ENCODE measurements around the gene OFD1. TPM values are rescaled to one million over a fixed set of nuclear protein-coding genes. Genes with fewer than 3 reads are reported as not detected.

OFD1 gene
- total and polyA plus RNA-seq, 2 donors (not counting 3 experiments of a cell fraction or from before 2014, with no cell fraction given): 4.7 to 12.0 TPM

DNA sequence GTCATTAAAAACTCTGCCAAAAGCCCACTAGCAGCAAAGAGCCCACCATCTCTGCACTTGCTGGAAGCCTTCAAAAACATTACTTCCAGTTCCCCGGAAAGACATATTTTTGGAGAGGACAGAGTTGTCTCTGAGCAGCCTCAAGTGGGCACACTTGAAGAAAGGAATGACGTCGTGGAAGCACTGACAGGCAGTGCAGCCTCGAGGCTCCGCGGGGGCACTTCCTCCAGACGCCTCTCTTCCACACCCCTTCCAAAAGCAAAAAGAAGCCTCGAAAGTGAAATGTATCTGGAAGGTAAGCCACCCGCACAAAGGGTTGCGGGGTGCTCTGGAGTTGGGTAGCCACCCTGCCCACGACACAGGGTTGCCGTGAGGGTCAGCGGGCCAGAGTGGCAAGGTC lies 25.9 kb downstream of the OFD1 start:
- no peak overlapping the region for H3K9ac ChIP-seq (replicated peaks; ENCODE audit: extremely low read depth, insufficient read depth, low read length)

DNA sequence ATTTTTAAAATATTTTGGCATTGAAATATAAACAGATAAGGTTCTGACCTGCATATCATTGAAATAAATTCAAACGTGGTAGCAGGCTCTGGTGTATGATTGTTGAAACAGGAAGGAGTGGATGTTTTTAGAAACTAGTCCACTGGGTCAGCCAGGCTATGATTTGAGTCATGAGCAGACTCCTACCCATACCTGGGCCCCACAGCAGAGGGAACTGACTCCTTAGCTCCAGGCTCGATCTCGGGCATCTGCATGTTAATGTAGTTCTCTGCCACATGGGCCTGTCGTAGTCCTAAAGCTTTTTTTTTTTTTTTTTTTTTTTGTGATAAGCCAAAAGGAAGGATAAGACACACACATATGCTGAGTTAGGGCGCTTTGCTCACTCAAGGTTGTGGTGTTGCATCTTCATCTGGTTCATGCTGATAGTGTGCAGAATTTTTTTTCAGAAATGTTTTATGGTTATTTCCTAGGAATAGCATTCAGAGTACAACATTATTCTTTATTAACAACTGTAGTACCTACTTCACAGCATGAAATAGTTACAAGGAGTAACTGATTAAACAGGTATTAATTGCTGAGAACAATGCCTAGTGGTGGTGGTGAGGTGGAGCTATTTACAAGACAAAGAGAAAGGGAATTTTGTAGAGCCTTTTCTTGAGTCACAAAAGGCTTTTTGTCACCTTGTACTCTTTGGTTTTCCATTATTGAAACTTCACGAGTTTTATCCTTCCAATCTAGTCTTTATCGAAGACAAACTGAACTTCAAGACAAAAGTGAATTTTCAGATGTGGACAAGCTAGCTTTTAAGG lies 27.3 kb downstream of the OFD1 start:
- H3K27ac ChIP-seq (ENCODE audit: insufficient read depth, low read depth, low read length): no peak overlapping the region
- no peaks in the 10 kb centered on the region for H3K27me3 ChIP-seq (ENCODE audit: control insufficient read depth in 2 of 2, insufficient read depth in 2 of 2, low read length in 2 of 2)
- intact Hi-C loops (cut with micrococcal nuclease) (no loop called here), dilution Hi-C loops (cut with MboI; ENCODE audit: extremely low pct_ligation_motif_present, low sequenced_read_pairs) (no loop called here)
- ChIA-PET POLR2A (no interaction called here), CTCF (interaction anchor here (1.3 to 1.5 kb wide), 3 partner anchors 10 to 255 kb away, joined by 3 to 5 read pairs (median 5); no protein-coding TSS in a partner anchor)
- BruUV-seq (replicated peaks): no TSS peak
- H3K9me3 ChIP-seq (replicated peaks; ENCODE audit: control insufficient read depth, insufficient read depth, low read length): no peaks in the 10 kb centered on the region
- peak; percentile 35 for FAIRE-seq
- H3K4me3 ChIP-seq (replicated peaks in 1 of 3; ENCODE audit: insufficient read depth in 1 of 3, low read depth in 1 of 3, low read length in 3 of 3): no peak overlapping the region
- H3K9ac ChIP-seq (replicated peaks; ENCODE audit: extremely low read depth, insufficient read depth, low read length): no peak overlapping the region
- H3K79me2 ChIP-seq (ENCODE audit: control insufficient read depth, insufficient read depth, low read length): no peaks in the 10 kb centered on the region
- H3K36me3 ChIP-seq (ENCODE audit: control insufficient read depth in 2 of 2, extremely low read depth in 1 of 2, insufficient read depth in 2 of 2, low read length in 2 of 2): peaks cover 0 to 2% of the 10 kb centered on the region in 2 experiments
- no peak overlapping the region for H3K4me2 ChIP-seq (ENCODE audit: insufficient read depth, low read length)
- H2AFZ ChIP-seq (ENCODE audit: low read depth, low read length): no peak overlapping the region
- no peaks in the 10 kb centered on the region for H3K4me1 ChIP-seq (ENCODE audit: control insufficient read depth, extremely low read depth, insufficient read depth, low read length)
- H3K9me1 ChIP-seq (replicated peaks; ENCODE audit: control insufficient read depth, extremely low read depth, insufficient read depth, low read length): no peaks in the 10 kb centered on the region
- TF ChIP-seq, protein P1, sequence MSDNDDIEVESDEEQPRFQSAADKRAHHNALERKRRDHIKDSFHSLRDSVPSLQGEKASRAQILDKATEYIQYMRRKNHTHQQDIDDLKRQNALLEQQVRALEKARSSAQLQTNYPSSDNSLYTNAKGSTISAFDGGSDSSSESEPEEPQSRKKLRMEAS (IDR thresholded peaks at IDR 0.05; ENCODE audit: insufficient read depth, insufficient read length): no peak
- no peak for TF ChIP-seq JUN (IDR thresholded peaks at IDR 0.05; ENCODE audit: borderline replicate concordance, insufficient read depth, insufficient read length, low read depth)
- no peaks in the 10 kb centered on the region for H4K20me1 ChIP-seq (replicated peaks; ENCODE audit: control insufficient read depth, extremely low read depth, insufficient read depth, low read length)
- DNase-seq (ENCODE audit: low read depth, low spot score): no peak

More for the DNA sequence above, 25.9 kb downstream of the OFD1 start:
- dilution Hi-C loops (cut with MboI; ENCODE audit: extremely low pct_ligation_motif_present, low sequenced_read_pairs) (no loop called here), intact Hi-C loops (cut with micrococcal nuclease) (no loop called here)
- BruUV-seq (replicated peaks): no TSS peak
- Histone ChIP-seq H4K20me1 (replicated peaks; ENCODE audit: control insufficient read depth, extremely low read depth, insufficient read depth, low read length) (no peaks in the 10 kb centered on the region), H3K9me3 (replicated peaks; ENCODE audit: control insufficient read depth, insufficient read depth, low read length) (no peaks in the 10 kb centered on the region), H3K79me2 (ENCODE audit: control insufficient read depth, insufficient read depth, low read length) (no peaks in the 10 kb centered on the region), H3K4me3 (replicated peaks in 1 of 3; ENCODE audit: insufficient read depth in 1 of 3, low read depth in 1 of 3, low read length in 3 of 3) (no peak overlapping the region), H2AFZ (ENCODE audit: low read depth, low read length) (no peak overlapping the region), H3K4me2 (ENCODE audit: insufficient read depth, low read length) (no peak overlapping the region), H3K27me3 (ENCODE audit: control insufficient read depth in 2 of 2, insufficient read depth in 2 of 2, low read length in 2 of 2) (no peaks in the 10 kb centered on the region), H3K4me1 (ENCODE audit: control insufficient read depth, extremely low read depth, insufficient read depth, low read length) (no peaks in the 10 kb centered on the region), H3K36me3 (ENCODE audit: control insufficient read depth in 2 of 2, extremely low read depth in 1 of 2, insufficient read depth in 2 of 2, low read length in 2 of 2) (no peaks in the 10 kb centered on the region), H3K9me1 (replicated peaks; ENCODE audit: control insufficient read depth, extremely low read depth, insufficient read depth, low read length) (no peaks in the 10 kb centered on the region), H3K27ac (ENCODE audit: insufficient read depth, low read depth, low read length) (no peak overlapping the region)
- CTCF ChIA-PET: no interaction called here
- DNase-seq (ENCODE audit: low read depth, low spot score): no peak
- POLR2A ChIA-PET: no interaction called here
- TF ChIP-seq EZH2 (IDR thresholded peaks at IDR 0.05; ENCODE audit: borderline replicate concordance, low read depth, low read length, severe bottlenecking) (no peak), POLR2AphosphoS5 (IDR thresholded peaks at IDR 0.05; ENCODE audit: insufficient read depth, low read depth, low read length) (no peak)
- no peak for FAIRE-seq
